Left renal pelvis (tissue), 4 donors: ENCODE data around the gene CLMN. TPM values are rescaled to one million over a fixed set of nuclear protein-coding genes. Genes with fewer than 3 reads are reported as not detected.

Experiments used
- DNase-seq, 4 donors: peaks; one replicate each; pipeline ENCODE4 v3.0.0-alpha.2; 2013; ENCODE audit warnings: low read depth in 4 of 4, low spot score in 3 of 4
- polyA plus RNA-seq, 4 donors: library from polyadenylated mRNA; unstranded; fragments of 120-200 nt; gene quantifications; one replicate each; pipeline ENCODE4 v1.2.1, GENCODE V29; 2013; ENCODE audit not compliant: insufficient read length in 4 of 4

CLMN gene
- 10 to 100 TPM in 3 of 4 donors, 1 to 10 TPM in 1; 8.9 to 30.7 (median 27.5) TPM for polyA plus RNA-seq

DNA sequence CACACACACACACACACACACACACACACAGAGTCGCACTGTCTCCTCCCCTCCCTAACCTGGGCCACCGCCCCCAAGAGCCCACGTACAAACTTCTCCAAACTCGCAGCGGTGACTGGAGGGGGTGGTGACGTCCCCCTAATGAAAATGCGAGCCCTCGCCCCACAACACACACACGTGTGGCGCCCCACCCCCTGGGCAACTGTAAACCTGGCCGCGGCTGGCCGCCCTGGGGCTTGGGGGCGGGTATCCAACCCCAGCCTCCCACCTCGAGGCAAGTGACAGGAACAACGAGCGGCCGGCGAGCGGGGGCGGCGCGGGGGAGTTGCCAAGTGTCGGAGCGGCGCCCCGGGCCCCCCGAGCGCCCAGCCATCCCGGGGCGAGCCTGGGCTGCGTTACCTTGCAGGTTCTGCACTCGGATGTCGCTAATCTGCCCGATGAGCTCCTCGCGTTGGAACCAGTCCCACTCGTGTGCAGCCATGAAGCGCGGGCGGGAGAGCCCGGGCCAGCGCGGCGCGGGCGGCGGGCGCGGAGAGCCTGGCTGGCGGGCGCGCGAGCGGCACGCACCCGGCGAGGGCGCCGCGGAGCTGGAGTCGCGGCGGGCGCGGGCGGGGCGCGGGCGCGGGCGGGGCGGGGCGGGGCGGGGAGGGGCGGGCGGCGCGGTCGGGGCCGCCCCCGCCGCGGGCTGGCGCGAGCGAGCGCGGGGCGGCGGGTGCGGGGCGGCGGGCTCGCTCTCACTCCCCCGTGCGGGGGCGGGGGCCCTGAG is at the start of gene CLMN:
TSS of gene CLMN (minus strand) at position 597 of the 766 bp plus-strand sequence. CDS start at position 481, 116 bp downstream.
- peak in 1 of 4 donors; percentile 52 for DNase-seq

DNA sequence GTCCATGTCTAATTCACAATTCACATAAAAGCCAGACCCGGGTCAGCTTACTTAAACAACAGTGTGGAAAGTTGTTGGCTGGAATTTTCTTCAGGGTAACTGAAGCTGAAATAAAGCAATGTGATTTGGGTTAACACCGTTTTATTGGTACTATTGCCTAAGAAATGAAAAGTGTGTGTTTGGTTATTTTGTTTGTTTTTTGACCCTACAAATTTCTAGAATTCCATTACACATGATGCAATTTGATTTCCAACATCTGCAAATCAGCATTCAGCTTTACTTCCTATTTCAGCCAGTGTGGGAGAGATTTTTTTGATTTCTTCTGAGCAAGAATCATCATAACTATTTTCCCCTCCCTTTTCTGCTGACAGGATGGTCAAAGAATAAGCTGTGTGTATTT is 45.7 kb upstream of the CLMN start:
- DNase-seq: no peak

- DNase-seq: no peak
Observed at GRCh38 chr14:95364481-95365209, 44.9 kb upstream of the CLMN start.

DNA sequence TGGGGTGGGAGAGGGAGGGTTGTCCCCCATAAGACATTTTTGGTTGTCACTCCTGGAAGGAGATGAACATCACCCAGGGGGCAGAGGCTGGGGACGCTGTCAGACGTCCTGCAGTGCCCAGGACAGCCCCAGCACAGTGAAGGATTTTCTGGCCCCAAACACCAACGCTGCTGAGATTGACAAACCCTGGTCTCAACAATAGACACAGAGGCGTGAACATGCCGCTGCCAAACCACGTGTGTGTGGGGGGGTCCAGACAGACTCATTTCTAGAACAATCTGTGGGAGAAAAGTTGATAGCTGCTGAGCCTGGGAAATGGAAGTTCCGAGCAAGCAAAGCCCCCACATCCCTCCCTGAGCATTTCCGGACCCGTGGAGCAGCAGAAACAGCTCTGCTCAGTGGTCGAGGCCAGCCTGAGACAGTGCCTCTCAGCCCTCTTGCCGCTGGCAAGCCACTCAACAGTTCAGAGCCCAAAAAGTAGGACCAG is 43.8 kb upstream of the CLMN start:
- no peak for DNase-seq

- DNase-seq: no peak
Observed at GRCh38 chr14:95362138-95362494, 42.4 kb upstream of the CLMN start.

DNA sequence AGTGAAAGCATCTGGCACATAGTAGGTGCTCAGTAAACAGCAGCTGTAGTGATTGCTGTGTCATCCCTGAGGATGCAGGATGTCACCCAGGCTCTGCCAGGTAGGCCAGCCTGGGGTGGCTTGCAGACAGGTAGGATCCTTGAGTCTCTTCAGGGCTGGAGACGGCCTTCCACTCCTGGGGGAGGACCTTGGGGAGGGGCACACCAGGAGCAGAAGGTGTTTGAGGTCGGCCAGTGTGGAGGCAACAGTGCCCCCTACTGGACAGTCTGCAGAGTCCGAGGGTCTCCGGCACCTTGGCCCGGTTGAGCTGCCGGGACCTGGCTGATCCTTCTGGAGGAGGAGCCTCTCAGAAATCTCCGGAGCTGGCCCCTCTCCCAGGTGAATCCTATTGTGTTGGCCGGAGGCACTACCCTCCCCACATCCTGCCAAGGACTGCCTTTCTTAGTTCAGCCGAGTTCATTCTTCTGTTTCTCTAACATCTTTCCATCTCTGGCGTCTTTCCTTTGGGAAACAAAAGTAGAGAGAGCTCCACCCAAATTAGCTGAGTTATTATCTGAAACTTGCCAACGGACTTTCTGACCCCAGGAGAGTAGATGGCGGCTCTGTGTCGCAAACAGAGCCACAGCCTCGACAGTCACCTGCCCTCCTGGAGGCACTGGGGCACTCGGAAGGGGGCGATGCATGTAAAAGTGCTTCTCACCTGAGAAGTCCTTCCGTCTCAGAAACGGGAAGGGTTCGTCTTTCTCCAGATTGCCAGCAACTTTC is 41.8 kb upstream of the CLMN start:
- DNase-seq: no peak

DNA sequence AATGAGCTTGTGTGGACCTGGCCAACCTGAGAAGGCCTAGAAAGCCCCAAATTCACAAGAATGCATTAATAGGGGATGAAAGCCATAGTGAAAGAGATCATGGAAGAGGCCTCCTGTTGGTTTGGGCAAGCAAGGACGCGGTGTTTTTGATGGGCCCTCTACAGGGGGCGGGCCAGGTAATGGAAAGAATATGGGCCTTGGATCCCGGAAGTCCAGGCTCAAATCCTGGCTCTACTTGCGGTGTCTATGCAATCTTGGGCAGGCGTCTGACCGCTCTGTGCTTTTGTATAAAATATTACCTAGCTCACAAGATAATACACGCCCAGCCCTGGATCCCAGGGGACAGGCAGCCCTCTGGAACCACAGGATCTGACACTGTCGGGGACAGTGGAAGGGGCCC is 41.1 kb upstream of the CLMN start:
- DNase-seq: no peak

GRCh38 chr14:95359994-95360826 is 40.5 kb upstream of the CLMN start:
- peak in 1 of 4 donors; percentile 19 for DNase-seq

DNA sequence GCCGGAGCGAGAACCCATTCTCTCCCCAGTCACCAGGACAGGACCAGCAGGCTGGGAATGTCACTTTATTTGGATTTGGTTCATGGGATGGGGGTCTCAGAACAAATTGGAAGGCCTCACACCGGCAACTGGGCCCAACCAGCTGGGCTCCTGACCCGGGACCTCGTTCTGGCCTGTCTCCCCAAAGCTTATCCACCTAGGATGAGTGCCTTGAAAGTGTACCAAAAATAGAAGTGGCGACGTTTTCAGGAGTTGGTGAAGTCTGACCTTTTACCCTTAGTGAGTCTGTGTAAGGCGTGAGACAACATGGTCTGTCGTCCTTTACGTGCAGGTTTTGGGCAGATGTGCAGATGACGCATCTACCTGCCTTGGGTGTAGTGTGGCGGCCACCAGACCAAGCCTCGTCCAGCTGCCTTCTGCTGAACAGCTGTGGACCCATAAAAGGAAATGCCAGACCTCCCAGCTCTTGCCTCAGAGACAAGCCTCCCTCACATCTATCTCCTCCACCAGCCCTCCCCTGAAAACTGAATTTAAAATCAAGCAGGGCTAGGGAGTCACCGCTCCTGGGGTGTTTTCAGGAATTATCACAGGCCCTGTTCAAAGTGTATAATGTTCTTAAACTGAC is 36.6 kb upstream of the CLMN start:
- DNase-seq: no peak

GRCh38 chr14:95355422-95355821 is 35.7 kb upstream of the CLMN start:
- DNase-seq: no peak

- DNase-seq: no peak
Observed at GRCh38 chr14:95354834-95355233, 35.1 kb upstream of the CLMN start.

GRCh38 chr14:95353664-95354063 is 34.0 kb upstream of the CLMN start:
- no peak for DNase-seq

- DNase-seq: no peak
Observed at GRCh38 chr14:95353007-95353406, 33.3 kb upstream of the CLMN start.

- DNase-seq: no peak
Observed at GRCh38 chr14:95352481-95352880, 32.8 kb upstream of the CLMN start.

DNA sequence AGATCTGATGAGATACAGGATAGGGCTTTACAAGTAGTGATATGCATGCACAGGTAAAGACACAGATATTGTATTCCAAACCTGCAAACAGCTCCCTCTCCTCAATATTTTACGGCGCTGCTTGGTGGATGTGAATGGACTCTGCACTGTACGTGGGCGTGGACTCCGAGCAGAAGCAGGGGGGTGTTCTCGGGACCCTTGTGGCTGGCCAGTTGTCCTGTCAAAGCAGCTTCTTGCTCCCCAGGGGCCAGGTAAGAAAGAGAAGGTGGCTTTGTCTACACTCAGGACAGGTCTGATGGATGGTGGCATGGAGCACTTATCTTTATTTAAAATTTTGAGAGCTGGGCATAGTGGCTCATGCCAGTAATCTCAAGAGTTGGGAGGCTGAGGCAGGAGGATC is 29.5 kb upstream of the CLMN start:
- DNase-seq: no peak

DNA sequence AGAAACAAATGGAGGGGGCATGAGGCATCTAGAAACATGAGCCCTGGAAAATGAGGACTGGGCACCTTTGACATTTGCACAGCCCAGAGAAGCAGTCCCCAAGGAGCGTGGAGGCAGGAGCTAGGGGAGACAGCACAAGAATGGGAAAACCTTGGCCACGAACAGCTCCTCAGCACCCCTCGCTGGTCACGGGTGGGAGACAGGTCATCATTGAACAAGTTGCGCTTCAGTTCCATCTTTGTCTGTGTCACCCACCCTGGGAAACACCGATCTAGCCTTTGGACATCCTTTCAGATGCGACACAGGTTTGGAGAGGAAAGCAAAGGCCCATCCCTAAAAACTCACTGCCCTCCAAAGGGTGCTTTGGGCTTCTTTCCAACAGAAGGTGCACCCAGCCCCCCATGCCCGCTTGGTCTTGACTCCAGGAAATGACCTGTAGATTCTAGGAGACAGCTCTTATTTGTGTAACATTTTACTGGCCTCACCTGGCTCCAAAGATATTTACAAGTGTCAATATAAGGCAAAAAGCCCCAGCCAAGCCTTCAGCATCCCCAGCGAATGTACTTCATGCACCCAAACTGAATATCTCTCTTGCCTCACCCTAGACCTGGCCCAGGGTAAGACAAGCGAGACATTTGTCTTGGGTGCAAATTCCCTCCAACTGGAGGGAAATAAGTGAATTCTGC is 28.8 kb upstream of the CLMN start:
- no peak for DNase-seq

DNA sequence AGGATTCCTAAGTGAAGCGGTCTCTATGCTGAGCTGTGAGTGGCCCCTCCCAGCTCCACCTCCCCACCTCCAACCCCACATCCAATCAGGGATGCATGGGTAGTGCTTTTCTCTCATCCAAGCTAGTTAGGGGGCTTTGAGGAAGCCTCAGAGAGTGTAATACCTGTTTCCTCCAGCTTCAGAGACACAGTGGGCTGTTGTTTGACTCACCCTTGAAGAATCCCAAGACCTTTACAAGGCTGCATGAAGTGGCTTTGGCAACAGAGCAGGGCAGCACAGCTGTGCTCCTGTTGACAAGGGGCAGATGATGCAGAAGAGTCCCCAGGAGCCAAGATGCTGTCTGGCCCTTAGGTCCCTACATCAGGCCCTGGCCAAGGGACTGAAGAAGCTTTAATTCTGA is 27.1 kb upstream of the CLMN start:
- DNase-seq: no peak

GRCh38 chr14:95346266-95346665 is 26.6 kb upstream of the CLMN start:
- DNase-seq: no peak

- no peak for DNase-seq
Observed at GRCh38 chr14:95345032-95345431, 25.3 kb upstream of the CLMN start.
